DMS53 treated with DMSO at 0.1 percent for 48 hours (cell line): ENCODE results near the gene RARA.

Experiments used
- DNase-seq: peaks from one replicate; lab custom pipeline; 2025; ENCODE audit not compliant: unreplicated experiment; lab: John Stamatoyannopoulos, UW

The RARA gene

DNA sequence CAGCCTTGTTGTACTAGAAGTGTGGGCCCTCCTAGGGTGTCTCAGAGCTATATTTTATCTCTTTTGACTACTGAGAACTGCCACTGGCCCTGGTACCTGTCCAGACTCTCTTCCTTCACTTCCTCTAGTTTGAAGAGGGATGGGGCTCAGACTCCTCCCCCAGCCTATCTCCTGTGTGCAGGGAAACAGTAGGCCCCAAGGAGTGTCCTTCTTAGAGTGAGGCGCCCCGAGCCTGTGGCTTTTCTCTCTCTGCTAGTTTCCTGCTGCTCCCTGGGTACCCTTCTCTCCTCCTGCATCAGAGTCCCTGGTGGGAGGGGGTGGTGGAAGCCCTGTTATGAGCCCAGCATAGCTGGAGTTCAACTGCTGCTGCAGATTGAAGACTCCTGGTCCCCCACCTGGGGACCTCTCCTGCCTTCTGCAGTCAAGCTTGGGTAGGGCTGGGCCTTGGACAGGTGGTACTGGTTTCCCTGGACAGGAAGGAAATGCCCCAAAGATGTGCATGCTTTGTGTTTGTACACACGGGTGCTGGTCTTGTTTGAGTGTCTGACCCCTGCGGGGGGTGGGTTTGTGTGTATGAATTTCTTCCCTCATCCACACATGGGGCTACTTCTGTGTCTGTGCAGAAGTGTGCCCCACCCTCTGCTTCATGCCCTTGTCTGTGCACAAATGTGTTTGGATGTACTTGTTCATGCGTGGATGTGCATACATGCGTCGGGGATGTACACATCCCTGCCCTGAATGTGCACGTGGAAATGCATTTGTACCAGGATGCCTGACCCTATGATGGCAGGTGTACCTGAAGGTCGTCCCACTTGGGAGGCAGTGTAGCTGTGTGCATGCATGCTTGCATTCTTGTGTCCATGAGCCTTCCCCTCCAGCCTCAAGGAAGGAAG lies 6.9 kb downstream of the RARA start:
- DNase-seq = no peak

DNA sequence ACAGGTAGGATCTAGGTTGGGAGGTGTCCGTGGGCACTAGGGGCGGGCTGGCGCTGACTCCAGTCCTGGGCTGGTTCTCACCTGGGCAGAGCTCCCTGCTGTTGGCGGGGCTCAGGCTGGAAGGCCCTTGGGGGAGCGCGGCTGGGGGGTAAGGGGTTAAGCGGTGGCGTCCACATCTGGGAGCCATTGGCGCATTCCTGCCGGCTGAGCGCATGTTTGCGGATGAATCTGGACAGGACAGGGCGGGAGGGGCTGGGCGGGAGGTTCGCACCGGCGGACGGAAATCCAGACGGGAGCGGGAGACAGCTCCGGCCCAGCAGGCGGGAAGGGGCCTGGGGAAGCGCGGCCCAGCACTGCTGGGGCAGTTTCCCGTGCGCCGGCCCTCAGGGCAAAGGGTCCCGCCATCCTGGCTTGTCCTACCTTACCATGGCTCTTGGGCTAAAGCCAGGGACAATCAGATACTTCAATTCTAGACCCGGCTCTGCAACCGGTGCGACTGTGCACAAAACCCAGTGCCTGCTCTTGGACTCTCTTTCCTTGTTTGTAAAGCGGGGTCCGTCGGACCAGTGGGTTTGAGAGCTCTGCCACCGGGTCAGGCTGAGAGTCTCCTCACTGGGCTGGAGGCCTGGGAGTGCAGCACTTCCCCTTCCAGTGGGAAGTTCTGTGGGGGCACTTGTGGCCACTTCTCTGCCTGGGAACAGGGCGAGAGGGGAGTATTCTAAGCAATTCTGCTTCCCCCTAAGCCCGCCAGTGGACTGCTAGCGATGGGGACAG lies 7.8 kb downstream of the RARA start:
- peak; percentile 18 for DNase-seq

DNA sequence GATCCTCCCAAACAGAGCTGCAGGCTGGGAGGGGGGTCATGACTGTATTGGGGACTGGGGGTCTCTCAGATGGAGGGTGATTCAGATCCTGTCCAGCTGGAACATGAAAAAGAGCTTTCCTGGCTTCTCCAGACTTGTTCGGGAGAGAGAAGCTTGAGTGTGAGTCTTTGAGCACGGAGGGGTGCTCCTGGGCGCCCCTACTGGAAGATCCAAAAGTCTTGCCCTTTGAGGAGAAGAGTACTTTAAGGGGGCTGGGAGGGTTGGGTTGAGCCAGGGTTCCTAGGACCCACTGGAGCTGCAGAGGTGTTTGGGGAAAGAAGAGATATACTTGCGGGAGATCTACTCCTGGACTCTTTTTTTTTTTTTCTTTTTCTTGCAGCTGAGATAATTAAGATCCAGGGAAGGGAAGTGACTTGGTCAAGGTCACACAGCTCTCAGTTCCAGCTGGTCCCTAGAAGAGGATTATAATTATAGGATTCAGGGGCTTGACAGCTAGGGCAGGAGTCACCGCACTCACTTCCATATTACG lies 8.4 kb downstream of the RARA start:
- DNase-seq = peak; percentile 17

DNA sequence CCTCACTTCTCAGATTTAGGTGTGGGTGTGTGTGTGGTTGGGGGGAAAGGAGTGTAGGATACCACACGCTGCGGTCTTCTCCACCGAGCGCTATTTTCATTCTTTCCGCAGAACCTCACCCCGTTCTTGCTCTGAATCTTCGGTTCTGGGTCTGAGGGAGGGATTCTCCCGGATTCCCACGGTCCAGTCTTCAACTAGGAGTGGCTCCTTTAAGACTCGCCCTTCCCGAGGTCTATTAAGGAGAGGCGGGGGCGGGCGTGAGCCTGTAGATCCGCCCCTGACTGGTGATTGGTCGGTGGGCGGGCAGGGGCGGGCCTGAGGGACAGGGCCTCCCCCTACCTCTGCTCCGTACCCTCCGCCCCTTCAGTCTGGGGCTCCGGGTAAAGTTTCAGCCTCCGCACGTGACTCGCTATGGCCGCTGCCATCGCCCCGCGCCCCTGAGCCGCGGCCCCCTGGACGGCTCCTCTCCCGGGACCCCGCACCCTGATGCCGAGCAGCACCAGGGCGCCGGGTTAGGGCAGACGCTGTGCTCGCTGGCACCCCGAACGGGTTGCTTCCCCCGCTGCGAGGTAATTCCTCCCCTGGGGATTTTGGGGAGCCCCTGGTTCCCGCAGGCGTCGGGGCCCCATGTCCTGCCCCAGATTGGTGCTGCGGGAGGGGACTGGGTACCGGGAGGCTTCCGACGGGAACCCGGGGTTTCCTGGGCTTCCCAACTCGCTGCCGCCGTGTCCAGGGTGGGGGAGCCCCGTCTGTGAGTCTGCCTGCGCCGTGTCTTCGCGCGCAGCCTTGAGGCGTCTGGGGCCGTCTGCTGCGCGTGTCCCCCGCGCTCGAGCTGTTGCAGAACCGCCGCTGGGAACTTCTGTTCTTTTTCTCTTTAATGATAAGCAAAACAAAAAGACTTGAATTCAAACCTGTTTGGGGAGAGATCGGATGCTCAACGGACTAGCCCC lies 9.2 kb downstream of the RARA start:
- DNase-seq = peak; percentile 79

DNA sequence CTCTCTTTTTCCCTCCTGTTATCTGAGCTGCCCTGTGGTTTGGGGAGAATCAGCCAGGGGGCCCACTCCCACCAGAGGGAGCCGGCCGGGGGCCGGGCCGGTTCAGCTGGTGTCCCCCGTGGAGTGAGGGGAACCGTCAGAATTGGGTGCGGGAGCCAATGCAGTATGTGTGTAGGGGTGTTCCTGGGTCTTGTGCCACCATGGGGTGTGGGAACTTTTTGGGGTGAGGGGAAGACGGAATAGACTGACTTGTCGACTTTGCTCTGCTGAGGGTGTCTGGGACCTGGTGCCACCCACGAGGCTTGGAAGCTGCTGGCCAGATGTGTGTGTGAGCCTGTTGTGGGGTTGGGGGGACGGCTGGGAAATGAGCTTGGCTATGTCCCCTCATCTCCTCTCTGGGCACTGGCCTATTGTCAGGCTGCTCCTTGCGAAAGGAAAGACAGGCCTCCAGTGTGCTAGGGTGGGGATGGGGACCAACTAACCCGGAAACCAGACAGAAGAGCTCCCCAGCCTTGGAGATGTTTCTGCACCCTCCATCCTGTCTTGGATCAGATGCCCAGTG lies 9.9 kb downstream of the RARA start:
- DNase-seq = no peak

DNA sequence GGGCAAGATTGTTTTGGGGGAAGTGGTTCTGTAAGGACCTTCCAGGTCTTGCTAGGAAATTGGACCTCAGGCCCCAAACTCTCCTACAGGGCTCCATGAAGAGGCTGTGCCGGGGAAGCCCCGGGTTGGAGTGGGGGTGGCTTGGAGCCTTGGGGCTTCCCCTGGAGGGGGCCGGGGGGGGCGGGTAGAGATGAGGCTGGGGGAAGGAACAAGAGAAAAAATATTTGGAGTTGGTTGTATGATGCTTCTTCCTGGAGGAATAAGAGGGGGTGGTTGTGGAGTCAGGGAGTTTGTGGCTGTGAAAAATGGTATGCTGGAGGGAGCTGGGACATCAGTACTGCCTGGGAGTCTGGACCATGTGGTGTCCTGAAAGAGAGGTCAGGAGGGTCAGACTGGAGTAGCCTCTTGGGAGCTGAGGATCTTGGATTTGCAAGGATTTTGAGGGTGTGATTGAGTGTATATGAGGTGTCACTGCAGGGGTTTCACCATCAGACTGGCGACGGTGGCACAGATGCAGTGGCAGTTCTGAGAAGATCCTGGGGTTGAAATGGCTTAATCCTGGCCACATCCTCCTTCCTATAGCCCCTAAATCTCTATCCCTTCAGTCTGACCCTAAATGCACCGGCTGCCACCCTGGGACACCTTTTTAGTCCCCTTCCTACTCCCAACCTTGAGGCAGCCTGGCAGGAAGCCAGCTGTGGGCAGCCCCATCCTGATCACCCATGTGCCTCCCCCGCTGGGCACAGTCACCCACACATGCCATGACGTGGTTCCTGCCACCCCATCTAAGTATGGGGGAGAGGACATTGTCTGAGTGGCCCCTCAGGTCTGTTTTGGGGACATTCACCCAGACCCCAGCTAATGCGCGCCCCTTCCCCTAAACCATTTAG lies 10.9 kb downstream of the RARA start:
- DNase-seq = no peak

DNA sequence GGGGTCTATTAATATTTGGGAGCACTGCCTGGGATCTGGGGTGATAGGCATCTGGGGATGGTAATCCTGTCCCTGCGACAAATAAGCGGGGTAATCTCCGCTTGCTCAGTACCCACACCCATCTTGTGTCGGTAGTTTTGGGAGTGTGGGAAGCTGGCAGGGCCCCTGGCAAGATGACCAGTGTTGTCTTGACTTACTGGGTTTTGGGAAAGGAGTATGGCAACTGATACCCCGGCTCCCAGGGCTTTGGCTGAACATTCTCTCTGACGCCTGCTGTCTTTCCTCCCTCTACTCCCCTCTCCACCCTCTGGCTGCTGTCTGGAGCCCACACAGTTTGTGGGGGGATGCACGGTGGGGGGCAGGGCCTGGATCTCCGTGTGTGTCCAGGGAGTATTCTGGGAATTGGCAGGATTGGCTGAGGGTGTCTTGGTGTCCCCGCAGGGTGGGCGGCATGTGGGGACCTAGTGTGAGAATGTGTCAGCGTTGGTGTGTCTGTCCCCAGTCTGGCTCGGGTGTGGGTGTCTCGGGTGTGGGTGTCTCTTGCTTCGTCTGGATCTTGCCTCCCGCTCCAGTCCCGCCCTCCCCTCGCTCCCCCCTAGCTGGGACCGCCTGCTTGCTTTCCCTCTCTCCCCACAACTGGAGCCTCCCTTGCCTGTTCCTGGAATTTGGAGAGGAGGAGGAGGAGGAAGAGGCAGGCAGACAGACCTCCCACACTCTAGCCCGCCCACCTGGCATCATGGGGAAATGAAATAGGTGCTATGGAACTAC lies 12.0 kb downstream of the RARA start:
- no peak for DNase-seq

DNA sequence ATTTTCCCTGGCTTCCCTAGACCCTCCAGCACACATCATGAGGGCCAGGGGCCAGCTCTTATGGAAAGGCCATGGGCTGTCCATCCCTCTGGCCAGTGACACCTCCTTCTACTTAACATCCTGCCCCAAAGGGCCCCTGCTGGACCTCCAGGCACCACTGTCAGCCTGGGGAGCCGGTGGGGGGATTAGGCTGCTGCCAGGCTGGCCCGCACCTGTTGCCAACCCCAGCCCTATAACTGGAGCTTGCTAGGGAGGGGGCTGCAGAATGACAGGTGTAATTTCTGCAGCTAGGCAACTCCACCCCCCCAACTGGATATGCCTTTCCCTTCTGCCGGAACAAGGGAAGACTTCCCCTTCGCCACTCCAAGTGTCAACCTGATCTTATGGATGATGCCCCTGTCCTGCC lies 12.5 kb downstream of the RARA start:
- no peak for DNase-seq

DNA sequence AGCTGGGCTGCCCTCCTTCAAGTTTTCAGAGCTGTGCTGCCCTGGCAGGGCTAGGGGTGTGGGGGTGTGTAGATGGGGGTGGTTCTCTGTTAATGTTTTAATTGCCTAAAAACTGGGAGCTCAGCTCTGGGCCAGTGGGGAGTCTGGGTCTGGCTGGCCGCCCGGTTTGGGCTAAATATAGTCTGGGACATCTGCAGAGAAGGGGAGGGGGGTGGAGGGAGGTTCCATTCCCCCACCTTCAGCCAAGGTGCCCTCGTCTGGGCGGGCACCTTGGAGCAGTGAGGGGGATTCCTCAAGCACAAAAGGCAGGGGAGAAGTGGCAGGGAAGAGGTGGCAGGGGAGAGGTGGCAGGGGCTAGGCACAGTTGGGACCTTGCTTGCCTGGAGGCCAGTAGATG lies 13.0 kb downstream of the RARA start:
- DNase-seq = no peak

DNA sequence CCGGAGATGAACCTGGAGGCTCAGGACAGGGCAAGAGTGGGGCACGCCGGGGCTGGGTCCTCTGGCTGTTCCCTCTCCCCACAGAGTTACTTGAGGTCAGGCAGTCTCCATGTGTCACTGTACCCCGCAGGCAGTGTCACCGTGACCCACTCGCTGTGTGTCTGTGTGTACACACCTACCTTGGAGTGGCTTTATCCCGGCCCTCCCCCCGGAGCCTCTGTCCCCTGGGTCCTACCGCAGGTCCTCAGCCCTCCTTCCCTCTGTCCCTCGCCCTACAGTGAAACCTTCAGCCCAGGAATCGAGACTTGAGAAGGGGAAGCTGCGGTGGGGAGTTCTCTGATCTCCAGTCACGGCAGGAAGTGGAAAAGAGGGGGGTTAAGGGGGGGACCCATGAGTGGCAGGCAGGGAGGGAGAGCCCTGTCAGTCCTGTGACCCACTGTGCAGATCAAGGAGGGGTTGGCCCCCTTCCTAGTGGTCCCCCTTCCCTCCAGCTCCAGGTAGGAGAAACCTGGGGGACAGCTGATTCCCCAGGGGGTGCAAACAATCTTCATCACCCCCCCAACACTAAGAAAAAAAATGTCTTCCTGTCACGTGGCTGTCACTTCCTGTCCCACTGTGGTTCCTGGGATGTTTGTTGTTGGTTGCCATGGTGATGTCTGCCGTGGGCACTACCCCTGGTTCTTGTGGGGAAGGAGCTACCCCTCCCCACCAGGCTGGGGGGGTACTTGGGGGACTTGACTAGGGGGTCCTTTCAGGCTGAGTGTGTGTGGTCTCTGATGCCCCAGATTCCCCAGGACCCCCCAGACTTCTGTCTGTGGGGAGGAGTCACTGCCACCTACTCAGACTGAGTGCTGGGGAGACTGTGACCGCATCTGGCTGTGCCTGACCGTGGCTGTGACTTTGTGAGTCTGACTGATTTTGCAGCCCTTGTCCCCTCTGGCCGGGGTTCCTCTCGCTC lies 13.7 kb downstream of the RARA start:
- DNase-seq = no peak

DNA sequence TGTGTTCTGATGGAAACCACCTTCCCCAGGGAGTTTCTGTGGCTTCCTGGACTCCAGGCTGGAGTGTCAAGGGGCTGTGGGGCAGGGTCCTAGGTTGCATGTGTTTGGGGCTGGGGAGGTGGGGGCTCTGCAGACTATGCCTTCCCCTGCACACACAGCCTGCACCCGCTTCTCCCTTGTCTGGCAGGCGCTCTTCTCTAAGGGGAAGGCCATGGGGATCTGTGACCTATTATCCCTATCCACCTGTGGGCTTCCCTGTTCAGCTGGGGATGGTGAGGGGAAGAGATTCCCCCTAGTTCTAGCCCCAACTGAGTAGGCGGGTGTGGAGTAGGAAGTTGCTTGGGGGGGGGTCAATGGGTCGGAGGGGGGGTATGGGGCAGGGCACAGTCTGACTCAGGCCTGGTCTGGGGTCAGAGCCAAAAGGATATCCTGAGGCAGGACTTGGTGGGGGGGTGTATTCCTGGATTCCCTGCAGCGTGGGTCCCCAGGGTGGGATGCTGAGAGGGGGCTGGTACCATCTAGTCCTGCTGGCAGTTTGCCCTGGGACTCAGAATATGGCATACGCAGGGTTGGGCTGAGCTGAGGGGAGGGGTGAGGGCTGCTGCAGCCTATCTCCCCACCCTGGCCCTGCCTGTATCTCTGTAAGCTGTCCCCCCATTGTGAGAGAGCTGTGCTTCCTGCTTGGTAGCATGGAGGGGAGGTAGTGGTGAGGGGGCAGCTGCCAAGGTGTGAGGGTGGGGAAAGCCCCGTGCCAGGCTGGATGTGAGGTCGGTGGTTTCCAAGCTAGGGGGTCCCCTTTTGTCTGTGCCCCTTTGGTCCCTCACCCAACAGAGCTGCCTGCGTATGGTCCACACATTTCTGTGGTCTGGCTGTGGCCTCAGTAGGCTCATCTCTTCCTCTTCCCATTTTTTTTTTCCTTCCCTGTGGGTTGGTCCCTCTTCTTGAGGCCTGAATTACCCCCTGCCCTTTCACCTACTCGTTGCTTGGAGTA lies 14.7 kb downstream of the RARA start:
- no peak for DNase-seq

DNA sequence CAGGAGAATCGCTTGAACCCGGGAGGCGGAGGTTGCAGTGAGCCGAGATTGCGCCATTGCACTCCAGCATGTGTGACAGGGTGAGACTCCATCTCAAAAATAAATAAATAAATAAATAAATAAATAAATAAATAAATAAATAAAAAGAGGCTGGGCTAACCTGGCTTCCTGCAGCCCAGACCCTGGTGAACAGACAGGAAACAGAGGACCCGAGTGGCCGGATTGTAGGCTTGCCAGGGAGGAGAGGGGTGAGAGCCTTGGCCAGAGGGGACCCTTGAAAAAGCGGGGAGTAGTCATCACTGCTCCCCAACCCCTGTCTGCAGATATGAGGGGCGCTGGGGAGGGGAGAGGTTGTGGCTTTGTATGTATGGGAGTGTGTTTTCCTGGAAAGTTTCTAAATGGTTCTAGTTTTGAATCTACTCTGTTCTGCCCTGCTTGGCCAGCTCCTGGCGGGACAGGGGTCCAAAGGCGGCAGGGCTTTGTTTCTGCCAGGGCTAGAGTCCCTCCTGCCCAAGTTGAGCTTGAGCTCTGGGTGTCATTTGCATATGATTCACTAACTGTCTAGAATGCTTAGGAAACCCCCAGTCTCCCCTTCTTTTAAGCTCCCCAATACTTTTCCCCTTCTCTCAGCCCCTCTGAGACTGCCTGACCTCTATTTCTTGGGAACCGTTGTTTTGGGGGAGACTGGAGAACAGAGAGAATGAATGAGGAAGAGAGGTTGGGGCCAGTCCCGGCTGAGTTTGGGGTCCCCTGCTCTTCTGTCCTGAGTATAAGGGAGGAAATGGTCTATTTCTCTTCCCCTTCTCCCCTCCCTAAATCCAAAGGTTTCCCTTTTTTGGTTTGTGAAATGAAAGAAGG lies 16.4 kb downstream of the RARA start:
- no peak for DNase-seq

DNA sequence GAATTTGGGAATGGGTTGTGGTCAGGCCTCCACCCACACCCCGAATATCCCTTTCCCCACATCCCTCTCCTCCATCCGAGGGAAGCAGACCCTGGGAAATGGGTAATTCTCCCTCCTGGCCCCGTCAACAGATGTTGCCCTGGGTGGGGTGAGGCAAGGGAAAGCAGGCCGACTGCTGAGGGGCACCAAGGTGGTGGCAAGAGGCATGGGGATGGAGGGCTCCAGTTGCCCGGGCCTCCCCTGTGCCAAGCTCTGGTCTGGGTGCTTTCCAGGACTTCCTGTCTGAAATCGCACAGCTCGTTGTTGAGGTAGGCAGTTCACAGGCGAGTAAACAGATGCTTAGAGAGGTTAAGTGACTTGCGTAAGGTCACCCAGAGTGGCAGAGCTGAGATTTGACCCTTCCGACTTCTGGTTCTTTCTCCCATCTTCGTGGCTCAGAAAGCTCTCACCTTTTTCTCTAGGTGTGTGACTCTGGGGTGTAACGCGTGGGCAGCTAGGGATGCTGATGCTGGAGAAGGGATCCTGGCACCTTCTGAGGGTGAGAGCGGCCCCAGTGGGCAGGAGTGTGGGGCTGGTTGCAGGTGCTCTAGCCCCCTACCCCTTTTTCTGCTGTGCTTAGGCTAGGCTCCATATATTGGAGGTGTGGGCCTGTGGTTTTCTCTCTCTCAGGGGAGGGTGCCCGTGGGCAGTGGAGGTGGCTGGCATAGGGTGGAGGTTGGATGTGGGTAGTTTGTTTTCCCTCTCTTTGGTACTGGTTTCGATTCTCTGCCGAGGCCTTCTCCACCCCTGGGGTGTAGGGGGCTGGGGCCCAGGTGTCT lies 17.2 kb downstream of the RARA start:
- DNase-seq = no peak

DNA sequence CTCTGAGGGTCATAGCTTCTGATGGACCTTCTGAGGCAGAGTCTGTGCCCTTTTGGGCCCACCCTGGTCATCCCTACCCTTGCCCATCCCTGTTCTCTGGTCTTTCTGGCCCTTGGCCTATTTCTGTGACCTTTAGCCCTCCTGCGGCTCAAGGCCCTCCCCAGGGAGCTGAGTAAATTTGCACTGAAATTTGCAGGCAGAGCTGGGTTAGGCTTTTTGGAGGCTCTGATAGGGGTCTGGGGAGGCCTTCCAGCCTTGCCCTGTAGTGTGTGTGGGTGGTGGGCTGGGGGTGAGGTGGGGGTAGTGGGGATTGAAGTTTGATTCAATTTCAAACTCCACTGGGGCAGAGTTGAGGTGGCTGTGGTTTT lies 17.8 kb downstream of the RARA start:
- no peak for DNase-seq

DNA sequence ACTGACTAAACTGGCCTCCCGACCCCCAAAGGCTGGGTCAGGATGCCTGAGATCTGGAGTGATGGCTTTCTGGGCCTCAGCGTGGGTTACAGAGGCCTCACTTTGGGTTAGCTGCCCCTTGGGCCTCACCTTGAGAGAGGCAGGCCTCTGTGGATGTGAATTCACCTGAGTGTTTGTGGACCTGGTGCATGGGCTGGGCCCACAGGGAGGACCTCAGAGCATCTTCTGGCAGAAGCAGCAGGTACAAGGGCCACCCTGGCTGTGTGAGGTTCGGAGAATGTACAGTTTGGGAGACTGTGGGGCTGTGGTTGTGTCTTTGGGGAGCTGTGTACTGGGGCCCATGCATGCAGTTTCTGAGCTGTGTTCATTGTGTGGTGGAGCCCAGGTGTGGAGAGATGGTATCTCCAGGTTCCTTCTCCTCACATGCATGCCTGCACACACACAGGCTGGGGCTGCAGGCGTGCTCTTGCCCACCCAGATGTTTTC lies 18.3 kb downstream of the RARA start:
- no peak for DNase-seq
